HS-27A (cell line): ENCODE results near the gene CLIP1.
"Not testable (repeated sequence)": the region's sequence is repeated elsewhere in the genome, so short reads cannot be mapped to it uniquely, and the experiment has no call there.

Experiments used
- DNase-seq: peaks from one replicate; pipeline ENCODE4 v3.0.0-alpha.2; 2012; ENCODE audit warnings: low read depth, missing footprints

CLIP1 gene

DNA sequence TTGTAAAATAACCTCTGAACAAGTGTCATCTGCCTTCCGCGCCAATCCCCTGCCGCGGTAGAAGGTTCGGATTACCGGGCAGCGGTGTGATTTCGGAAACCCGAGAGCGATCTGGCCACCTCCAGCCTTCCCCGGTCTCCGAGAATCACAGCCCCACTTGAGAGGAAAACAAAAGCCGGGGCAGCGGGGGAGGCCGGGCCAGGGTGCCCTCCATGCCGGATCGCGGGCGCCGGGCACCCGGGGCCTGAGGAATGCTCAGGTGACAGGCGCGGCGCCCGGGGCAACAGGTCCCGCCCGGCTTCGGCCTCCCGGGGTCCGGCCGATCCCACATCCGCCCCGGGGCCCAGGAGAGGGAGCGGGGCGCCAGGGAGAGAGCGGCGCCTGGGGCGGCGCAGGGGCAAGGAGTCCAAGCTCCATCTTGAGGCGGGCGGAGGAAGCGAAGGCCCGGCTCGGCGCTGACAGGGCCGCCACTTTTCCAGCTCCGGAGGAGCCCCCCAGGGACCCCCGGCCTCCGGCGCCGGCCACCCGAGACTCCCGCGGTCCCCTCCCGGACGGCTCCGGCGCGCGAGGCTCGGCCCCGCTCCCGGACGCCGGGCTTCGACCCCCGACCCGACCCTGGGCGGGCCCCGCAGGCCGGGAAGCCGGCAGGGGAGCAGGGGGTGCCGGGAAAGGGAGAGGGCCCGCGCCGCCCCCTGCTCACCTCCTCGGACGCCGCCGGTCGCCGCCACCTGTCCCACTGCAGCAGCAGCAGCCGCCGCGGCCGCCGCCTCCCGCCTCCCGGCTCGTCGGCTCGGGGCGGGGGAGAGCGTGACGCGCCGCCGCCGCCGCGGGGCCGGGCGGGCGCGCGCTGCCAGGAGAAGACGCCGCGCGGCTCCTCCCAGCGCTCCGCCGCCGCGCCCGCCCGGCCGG is at the start of gene CLIP1:
TSS of gene CLIP1 (minus strand) at position 849 of the 909 bp plus-strand sequence. CDS start 42,217 bp downstream, outside the sequence.
- DNase-seq = no peak

DNA sequence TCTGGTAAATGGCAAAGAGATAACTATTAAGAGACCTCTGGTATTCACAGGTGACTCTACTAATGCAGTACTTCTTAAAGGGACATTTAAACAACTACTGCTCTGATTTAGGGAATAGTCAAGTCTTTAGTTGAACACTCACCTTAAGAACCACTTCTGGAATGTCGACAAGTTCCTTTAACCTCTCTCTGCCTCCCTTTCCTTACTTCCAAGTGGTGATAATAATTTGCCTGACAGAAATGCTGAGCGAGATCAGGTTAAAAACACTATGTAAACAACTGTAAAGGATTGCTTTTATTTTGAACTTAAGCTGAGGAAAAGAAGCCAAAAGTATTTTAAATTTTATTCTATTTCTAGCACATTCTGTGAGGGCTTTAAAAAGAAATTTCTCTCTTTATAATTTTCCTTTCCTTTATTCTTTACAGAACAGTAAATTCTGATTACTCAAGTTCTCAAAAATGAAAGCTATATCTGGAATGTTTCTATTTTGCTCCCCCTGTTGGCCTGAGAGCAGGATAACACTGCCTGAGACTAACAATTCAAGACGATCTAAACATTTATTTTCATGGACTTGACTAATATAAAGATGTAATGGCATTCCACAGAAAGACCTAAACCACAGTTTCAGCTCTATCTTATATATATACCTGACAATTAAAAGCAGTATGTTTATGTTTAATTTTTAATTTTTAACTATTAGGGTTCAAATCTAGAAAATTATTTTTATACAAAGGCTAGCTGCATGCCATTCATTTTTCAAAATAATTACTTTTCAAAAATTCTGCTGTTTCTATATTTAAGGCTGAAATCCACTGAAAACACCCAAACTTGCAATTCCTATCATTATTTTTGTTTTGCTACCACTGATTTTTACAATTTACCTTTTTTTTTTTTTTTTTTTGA is 49.1 kb upstream of the CLIP1 start:
- DNase-seq = peak; percentile 39

DNA sequence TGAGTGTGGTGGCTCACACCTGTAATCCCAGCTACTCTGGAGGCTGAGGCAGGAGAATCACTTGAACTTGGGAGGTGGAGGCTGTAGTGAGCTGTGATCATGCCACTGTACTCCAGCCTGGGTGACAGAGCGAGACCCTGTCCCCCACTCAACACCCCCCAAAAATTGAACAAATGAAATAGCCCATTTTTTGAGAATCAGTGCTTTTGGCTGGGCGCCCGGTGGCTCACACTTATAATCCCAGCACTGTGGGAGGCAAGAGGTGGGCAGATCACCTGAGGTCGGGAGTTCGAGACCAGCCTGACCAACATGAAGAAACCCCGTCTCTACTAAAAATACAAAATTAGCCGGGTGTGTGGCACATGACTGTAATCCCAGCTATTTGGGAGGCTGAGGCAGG is 48.1 kb upstream of the CLIP1 start:
- not testable (repeated sequence) for DNase-seq

DNA sequence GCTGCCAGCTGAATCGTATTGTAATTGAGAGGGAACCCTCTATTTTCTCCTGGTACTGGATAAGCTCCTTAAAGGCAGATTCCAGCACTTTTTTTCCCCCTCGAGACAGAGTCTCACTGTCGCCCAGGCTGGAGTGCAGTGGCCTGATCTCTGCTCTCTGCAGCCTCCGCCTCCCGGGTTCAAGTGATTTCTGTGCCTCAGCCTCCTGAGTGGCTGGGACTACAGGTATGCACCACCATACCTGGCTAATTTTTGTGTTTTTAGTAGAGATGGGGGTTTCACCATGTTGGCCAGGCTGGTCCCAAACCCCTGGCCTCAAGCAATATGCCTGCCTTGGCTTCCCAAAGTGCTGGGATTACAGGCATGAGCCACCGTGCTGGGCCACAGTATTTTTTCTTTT is 47.4 kb upstream of the CLIP1 start:
- DNase-seq = not testable (repeated sequence)

DNA sequence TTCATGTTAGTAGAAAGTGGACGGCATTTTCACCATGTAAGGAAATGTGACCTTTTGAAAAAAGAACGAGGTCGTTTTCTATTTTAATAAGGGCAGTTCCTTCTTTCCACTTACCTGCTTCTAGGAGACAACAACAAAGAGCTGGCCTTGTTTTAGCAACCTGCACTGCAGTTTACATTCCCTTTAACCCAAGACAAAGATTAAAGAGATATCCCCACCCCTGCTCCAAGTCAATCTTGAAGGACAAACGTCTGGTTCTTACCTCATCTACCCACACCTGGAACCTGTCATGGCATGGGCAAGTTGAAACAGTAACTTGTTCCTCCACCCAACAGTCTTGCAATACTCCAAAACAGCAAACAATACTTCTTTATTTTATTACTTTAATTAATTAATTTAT is 45.5 kb upstream of the CLIP1 start:
- no peak for DNase-seq

DNA sequence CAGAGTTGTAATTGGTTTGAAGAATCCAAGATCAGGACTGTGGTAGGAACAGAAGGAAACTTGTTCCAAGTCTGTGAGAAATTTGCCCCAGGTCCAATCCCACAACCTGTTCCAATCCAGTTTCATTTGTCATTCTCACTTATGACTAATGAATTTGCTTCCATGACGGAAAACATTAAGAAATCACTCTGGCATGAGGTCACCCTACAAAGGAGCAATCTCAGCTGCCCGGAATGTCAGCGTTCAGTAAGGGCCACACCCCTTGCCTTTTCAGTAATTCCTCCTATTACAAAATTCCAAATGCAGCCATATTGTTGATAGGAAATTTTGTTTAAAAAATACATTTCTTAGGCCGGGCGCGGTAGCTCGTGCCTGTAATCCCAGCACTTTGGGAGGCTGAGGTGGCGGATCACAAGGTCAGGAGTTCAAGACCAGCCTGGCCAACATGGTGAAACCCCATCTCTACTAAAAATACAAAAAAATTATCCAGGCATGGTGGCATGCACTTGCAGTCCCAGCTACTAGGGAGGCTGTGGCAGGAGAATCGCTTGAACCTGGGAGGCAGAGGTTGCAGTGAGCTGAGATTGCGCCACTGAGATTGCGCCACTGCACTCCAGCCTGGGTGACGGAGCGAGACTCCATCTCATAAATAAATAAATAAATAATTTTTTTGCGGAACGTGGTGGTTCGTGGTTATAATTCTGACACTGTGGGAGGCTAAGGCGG is 42.0 kb upstream of the CLIP1 start:
- peak; percentile 90 for DNase-seq

DNA sequence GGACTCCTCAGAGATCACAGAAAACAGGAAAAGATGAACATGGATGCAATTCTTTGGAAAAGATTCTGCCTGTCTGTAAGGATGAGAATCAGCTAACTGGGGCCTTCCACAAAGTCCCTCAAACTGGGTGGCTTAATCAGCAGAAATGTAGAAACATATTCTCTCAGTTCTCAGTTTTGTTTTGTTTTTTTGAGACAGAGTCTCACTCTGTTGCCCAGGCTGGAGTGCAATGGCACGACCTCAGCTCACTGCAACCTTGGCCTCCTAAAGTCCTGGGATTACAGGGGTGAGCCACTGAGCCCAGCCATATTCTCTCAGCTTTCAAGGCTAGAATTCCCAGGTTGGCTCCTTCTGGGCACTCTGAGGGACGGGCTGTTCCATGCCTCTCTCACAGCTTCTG is 38.2 kb upstream of the CLIP1 start:
- DNase-seq = no peak

DNA sequence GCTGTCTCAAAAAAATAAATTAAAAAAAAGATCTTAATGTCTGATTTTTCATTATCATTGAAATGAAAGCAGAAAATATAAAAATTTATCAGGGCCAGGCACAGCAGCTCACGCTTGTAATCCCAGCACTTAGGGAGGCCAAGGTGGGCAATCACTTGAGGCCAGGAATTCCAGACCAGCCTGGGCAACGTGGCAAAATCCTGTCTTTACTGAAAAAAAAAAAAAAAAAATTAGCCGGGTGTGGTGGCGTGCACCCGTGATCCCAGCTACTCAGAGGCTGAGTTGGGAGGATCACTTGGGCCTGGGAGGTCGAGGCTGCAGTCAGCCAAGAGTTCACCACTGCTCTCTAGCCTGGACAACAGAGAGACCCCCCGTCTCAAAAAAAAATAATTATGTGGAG is 37.6 kb upstream of the CLIP1 start:
- no peak for DNase-seq

DNA sequence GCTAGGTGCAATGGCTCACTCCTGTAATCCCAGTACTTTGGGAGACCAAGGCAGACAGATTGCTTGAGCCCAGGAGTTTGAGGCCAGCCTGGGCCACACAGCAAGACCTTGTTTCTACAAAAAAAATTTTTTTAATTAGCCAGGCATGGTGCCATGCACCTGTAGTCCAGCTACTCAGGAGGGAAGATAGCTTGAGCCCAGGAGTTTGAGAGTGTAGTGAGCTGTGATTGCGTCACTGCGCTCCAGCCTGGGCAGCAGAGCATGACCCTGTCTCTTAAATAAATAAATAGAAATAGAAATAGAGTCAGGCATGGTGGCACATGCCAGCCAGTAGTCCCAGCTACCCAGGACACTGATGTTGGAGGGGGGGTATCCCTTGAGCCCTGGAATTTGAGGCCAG is 36.7 kb upstream of the CLIP1 start:
- no peak for DNase-seq

DNA sequence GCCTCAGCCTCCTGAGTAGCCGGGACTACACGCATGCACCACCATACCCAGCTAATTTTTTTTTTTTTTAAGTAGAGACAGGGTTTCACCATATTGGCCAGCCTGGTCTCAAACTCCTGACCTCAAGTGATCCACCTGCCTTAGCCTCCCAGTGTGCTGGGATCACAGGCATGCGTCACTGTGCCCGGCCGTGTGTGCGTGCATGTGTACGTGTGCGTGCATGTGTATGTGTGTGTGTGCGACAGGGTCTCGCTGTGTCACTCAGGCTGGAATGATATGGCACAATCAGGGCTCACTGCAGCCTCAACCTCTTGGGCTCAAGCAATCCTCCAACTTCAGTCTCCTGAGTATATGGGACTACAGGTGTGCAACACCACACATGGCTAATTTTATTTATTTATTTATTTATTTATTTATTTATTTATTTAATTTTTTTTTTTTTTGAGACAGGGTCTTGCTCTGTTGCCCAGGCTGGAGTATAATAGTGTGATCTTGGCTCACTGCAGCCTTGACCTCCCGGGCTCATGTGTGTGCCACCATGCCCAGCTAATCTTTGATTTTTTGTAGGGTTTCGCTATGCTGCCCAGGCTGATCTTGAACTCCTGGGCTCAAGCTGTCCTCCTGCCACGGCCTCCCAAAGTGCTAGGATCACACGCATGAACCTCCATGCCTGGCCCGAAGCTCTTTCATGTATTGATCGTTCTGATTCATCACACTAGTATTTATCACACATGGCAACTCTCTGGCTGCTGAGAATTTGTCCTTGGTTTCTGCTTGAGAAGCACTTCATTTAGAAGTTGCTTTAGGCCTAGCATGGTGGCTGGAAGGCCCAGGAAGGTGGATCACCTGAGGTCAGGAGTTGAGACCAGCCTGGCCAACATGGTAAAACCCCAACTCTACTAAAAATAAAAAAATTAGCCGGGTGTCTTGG is 35.9 kb upstream of the CLIP1 start:
- no peak for DNase-seq

DNA sequence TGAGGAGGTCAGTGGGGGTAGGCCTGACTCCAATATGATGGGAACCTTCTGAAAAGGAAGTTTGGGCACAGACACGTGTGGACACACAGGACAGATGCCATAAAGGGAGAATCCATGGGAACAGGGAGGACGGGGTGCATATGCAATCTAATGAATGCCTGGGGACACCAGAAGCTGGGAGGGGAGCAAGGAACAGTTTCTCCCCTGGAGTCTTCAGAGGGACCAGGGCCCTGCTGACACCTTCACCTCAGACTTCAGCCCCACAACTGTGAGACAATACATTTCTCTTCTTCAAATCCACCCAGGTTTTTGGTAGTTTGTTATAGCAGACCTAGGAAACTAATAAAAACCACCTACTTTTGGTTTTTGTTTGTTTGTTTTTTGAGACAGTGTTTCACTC is 35.2 kb upstream of the CLIP1 start:
- no peak for DNase-seq

DNA sequence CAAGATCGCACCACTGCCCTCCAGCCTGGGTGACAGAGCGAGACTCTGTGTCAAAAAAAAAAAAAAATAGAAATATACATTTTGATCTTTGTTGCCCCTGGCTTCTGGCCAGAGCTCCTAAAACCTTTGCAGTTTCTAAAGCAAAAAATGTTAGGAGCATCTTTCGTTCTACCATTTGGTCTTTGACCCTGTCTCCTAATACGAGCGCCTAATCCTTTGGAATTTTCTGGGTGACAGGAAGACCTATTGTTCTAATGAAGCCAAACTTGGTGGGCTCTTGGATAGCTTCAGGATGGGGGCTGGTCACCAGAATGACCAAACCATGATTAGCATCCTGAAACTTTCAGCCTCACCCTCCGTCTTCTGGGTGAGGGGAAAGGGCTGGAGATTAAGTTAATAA is 32.3 kb upstream of the CLIP1 start:
- DNase-seq = no peak

DNA sequence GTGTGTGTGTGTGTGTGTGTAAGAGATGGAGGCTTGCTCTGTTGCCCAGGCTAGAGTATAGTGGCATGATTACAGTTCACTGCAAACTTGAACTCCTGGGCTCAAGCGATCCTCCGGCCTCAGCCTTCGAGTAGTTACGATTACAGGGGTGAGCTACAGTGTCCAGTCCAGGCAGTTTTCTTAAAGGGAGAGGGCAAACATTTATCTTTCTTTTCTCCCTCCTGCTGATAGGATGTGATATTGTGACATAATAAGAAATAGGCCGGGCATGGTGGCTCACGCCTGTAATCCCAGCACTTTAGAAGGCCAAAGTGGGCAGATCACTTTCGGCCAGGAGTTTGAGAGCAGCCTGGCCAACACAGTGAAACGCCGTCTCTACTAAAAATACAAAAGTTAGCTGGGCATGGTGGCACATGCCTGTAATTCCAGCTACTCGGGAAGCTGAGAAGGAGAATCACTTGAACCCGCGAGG is 31.8 kb upstream of the CLIP1 start:
- no peak for DNase-seq

DNA sequence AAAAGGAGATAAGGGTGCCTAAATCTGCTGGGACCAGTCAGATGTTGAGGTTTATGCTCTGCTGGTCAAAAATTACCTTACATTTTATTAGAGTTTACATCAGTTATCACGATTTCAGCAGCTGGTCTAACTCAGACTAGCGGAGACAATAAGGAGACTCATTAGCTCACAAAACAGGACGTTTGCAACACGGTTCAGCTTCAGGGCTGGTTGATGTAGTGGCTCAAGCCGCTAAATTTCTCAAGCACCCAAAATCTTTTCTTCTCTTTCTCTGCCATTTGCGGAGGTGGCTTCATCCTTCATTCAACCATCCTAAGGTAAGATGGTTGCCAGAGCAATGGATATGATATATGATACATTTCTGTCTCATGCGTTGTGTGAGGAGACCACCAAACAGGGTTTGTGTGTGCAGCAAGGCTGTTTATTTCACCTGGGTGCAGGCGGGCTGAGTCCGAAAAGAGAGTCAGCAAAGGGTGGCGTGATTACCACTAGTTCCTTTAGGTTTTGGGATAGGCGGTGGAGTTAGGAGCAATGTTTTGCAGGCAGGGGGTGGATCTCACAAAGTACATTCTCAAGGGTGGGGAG is 30.3 kb upstream of the CLIP1 start:
- no peak for DNase-seq

DNA sequence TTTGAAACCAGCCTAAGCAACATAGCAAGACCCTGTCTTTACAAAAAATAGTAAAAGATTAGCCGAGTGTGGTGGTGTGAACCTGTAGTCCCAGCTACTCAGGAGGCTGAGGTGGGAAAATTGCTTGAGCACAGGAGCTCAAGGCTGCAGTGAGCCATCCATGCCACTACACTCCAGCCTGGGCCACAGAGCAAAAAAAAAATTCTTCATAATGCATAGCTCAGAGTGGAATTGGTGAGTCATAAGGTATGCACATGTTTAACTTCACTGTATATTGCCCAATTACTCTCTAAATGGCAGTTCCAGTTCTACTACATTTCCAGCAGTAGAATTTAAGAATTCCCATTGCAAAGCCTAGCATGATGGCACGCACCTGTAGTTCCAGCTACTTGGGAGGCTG is 26.8 kb upstream of the CLIP1 start:
- peak; percentile 55 for DNase-seq

DNA sequence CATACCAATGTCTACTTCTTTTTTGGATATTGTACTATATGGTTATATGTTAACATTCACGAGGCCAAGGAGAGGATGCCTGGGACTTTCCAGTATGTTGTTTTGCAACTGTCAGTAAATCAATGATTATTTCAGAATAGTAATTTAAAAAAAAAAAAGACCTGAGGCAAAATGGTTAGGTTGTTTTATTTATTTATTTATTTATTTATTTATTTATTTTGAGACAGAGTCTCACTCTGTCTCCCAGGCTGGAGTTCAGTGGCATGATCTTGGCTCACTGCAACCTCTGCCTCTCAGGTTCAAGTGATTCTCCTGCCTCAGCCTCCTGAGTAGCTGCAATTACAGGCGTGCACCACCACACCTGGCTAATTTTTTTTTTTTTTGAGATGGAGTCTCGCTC is 25.4 kb upstream of the CLIP1 start:
- DNase-seq = not testable (repeated sequence)

DNA sequence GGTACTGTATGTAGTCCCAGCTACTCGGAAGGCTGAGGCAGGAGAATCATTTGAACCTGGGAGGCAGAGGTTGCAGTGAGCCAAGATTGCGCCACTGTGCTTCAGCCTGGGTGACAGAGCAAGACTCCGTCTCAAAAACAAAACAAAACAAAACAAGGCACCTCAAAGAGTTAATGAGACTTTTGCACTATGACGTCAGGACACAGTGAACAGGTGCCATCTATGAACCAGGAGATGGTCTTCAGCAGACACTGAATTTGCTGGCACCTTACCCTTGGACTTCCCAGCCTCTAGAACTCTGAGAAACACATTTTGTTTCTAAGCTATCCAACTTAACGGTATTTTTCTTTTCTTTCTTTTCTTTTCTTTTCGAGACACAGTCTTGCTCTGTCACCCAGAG is 23.9 kb upstream of the CLIP1 start:
- not testable (repeated sequence) for DNase-seq

DNA sequence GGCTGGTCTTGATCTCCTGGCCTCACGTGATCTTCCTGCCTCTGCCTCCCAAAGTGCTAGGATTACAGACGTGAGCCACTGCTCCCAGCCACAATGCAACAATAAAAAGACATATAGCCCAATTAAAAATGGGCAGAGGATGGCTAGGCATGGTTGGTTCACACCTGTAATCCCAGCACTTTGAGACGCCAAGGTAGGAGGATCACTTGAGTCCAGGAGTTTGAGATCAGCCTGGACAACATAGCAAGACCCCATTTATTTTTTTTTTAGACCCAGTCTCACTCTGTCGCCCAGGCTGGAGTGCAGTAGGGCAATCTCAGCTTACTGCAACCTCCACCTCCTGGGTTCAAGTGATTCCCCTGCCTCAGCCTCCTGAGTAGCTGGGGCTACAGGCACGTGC is 21.6 kb upstream of the CLIP1 start:
- DNase-seq = not testable (repeated sequence)

DNA sequence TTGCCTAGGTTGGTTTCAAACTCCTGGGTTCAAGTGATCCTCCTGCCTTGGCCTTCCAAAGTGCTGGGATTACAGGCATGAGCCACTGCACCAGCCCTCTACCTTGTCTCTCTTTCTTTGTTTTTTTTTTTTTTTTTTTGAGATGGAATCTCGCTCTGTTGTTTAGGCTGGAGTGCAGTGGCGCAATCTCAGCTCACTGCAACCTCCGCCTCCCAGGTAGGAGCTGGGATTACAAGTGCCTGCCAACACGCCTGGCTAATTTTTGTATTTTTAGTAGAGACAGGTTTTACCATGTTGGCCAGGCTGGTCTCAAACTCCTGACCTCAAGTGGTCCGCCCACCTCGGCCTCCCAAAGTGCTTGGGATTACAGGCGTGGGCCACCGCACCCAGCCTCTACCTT is 16.4 kb upstream of the CLIP1 start:
- DNase-seq = not testable (repeated sequence)

DNA sequence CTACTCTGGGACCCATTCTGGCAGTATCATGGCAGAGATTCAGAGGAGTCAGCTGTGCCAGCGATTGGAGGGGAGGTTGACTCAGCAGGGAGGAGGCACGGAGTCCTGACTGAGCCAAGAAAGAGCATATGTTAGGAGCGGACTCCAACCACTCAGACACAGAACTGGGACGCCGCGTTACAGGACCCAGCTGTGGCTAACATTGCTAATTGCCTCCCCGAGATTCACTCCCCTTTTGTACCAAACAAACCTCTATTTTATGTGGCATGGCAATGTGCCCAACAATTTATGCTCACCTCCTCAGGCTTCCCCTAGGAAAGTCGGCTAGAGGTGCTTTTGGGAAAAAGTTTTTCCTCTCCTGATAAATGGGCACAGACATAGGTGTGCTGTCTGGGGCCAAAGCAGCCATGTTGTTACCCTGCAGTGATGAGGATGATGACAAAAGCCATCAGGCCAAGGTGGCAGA is 15.2 kb upstream of the CLIP1 start:
- DNase-seq = no peak
